Mesenchymal stem cell (in vitro differentiated cells and primary cell): ENCODE results near the gene GSK3B.
A peak's percentile ranks its signal among the peaks of the same experiment; 100 is the strongest.

Source experiments
- DNase-seq: peaks from one replicate; pipeline ENCODE4 v3.0.0-alpha.2; 2013
- H2AFZ ChIP-seq: one replicate; pipeline ENCODE4 v1.6.1; 2013; ENCODE audit warnings: low read depth, mild to moderate bottlenecking, control low read depth, inconsistent platforms, low read length, moderate library complexity
- H2AK5ac ChIP-seq: 2 replicates; pipeline ENCODE4 v1.6.1; 2013; ENCODE audit warnings: low read length, moderate library complexity, mild to moderate bottlenecking, inconsistent platforms; ENCODE audit not compliant: severe bottlenecking
- H2BK120ac ChIP-seq: one replicate; pipeline ENCODE4 v1.6.1; 2013; ENCODE audit warnings: low read depth, mild to moderate bottlenecking, inconsistent platforms, low read length, moderate library complexity
- H2BK12ac ChIP-seq, 2 experiments: one replicate each; pipeline ENCODE4 v1.6.1; 2013; ENCODE audit warnings: inconsistent platforms in 2 of 2, low read length in 2 of 2, mild to moderate bottlenecking in 2 of 2, moderate library complexity in 2 of 2, control low read depth in 1 of 2
- H2BK15ac ChIP-seq: one replicate; pipeline ENCODE4 v1.6.1; 2013; ENCODE audit warnings: mild to moderate bottlenecking, low read depth, inconsistent platforms; ENCODE audit not compliant: poor library complexity, severe bottlenecking
- H2BK5ac ChIP-seq: 2 replicates; pipeline ENCODE4 v1.6.1; 2013; ENCODE audit warnings: low read depth, mild to moderate bottlenecking, low read length, control low read depth, inconsistent platforms; ENCODE audit not compliant: poor library complexity, severe bottlenecking
- H3K14ac ChIP-seq, 2 experiments: one replicate each; pipeline ENCODE4 v1.6.1; 2013; ENCODE audit warnings: inconsistent platforms in 2 of 2, low read length in 2 of 2, control low read depth in 1 of 2, mild to moderate bottlenecking in 1 of 2, moderate library complexity in 1 of 2
- H3K18ac ChIP-seq, 2 experiments: one replicate each; pipeline ENCODE4 v1.6.1; 2013; ENCODE audit warnings: inconsistent platforms in 2 of 2, low read length in 2 of 2, control low read depth in 1 of 2, low read depth in 1 of 2, mild to moderate bottlenecking in 1 of 2
- H3K23ac ChIP-seq, 2 experiments: one replicate each; pipeline ENCODE4 v1.6.1; 2013; ENCODE audit warnings: inconsistent platforms in 2 of 2, low read length in 2 of 2, mild to moderate bottlenecking in 2 of 2, moderate library complexity in 2 of 2, control low read depth in 1 of 2
- H3K27ac ChIP-seq: 2 replicates; pipeline ENCODE4 v1.5.1; 2013; ENCODE audit warnings: mild to moderate bottlenecking, moderate library complexity, low read length, control low read depth, inconsistent platforms; ENCODE audit not compliant: poor library complexity, severe bottlenecking
- H3K27me3 ChIP-seq, 2 experiments: 2 replicates each; pipeline versions ENCODE4 v1.6.1 to v1.7.0; 2013; ENCODE audit warnings: low read length in 2 of 2, mild to moderate bottlenecking in 2 of 2, moderate library complexity in 2 of 2, control low read depth in 1 of 2, inconsistent platforms in 1 of 2; ENCODE audit not compliant: control insufficient read depth in 1 of 2, insufficient read depth in 1 of 2
- H3K36me3 ChIP-seq, 2 experiments: 2 replicates each; pipeline versions ENCODE4 v1.6.1 to v1.7.0; 2013; ENCODE audit warnings: low read length in 2 of 2, control low read depth in 1 of 2, inconsistent platforms in 1 of 2, low read depth in 1 of 2, mild to moderate bottlenecking in 1 of 2; ENCODE audit not compliant: insufficient read depth in 2 of 2, control insufficient read depth in 1 of 2
- H3K4ac ChIP-seq, 2 experiments: one replicate each; pipeline ENCODE4 v1.6.1; 2013; ENCODE audit warnings: inconsistent platforms in 2 of 2, low read length in 2 of 2, mild to moderate bottlenecking in 2 of 2, moderate library complexity in 2 of 2, control low read depth in 1 of 2, low read depth in 1 of 2
- H3K4me1 ChIP-seq: 2 replicates; pipeline ENCODE4 v1.6.1; 2013; ENCODE audit warnings: low read depth, low read length, control low read depth; ENCODE audit not compliant: control insufficient read depth, insufficient read depth
- H3K4me2 ChIP-seq: 2 replicates; pipeline ENCODE4 v1.6.1; 2013; ENCODE audit warnings: low read length, mild to moderate bottlenecking, inconsistent platforms; ENCODE audit not compliant: poor library complexity, severe bottlenecking
- H3K4me3 ChIP-seq, 2 experiments: 2 replicates each; pipeline versions ENCODE4 v1.5.1 to v1.7.0; 2013; ENCODE audit warnings: low read length in 2 of 2, mild to moderate bottlenecking in 2 of 2, control low read depth in 1 of 2, low read depth in 1 of 2; ENCODE audit not compliant: insufficient read depth in 1 of 2
- H3K79me1 ChIP-seq: replicated peaks from 2 replicates; pipeline ENCODE4 v1.6.1; 2013; ENCODE audit warnings: mild to moderate bottlenecking, control low read depth, low read length, inconsistent platforms; ENCODE audit not compliant: poor library complexity, severe bottlenecking
- H3K9ac ChIP-seq: 2 replicates; pipeline ENCODE4 v1.7.0; 2013; ENCODE audit warnings: mild to moderate bottlenecking, low read length, moderate library complexity
- H3K9me3 ChIP-seq: 2 replicates; pipeline ENCODE4 v1.7.0; 2013; ENCODE audit warnings: mild to moderate bottlenecking, low read length; ENCODE audit not compliant: control insufficient read depth
- H4K8ac ChIP-seq: one replicate; pipeline ENCODE4 v1.6.1; 2013; ENCODE audit warnings: inconsistent platforms, mild to moderate bottlenecking, low read length, moderate library complexity
- H4K91ac ChIP-seq: one replicate; pipeline ENCODE4 v1.6.1; 2013; ENCODE audit warnings: mild to moderate bottlenecking, low read length, inconsistent platforms
- WGBS: methylation state at CpG from one replicate; pipeline ENCODE4 v1.1.7; 2013; ENCODE audit warnings: mixed read lengths; 5-methylcytosine and 5-hydroxymethylcytosine counted together

The GSK3B gene

GRCh38 chr3:120033596-120033995 is 60.7 kb downstream of the GSK3B start:
- no peak overlapping the region for H3K23ac ChIP-seq
- no peak overlapping the region for H3K9ac ChIP-seq
- no peak for DNase-seq
- no peak overlapping the region for H2BK120ac ChIP-seq
- no peak overlapping the region for H3K4ac ChIP-seq
- H2AK5ac ChIP-seq: no peak overlapping the region
- 81% methylated on average over 4 of the region's 4 CpGs for WGBS
- H2BK5ac ChIP-seq: no peak overlapping the region
- H3K4me3 ChIP-seq: no peak overlapping the region
- peaks cover 1% of the 10 kb centered on the region for H3K4me1 ChIP-seq
- peaks cover 9% of the 10 kb centered on the region for H3K79me1 ChIP-seq
- H2BK15ac ChIP-seq: no peak overlapping the region
- no peaks in the 10 kb centered on the region for H3K9me3 ChIP-seq
- H3K18ac ChIP-seq: no peak overlapping the region
- H3K36me3 ChIP-seq: peaks cover 2 to 4% of the 10 kb centered on the region in 2 experiments
- no peak overlapping the region for H4K91ac ChIP-seq
- no peak overlapping the region for H3K4me2 ChIP-seq
- H3K27ac ChIP-seq: no peak overlapping the region
- H2BK12ac ChIP-seq: no peak overlapping the region
- H3K27me3 ChIP-seq: no peaks in the 10 kb centered on the region
- H3K14ac ChIP-seq: no peak overlapping the region
- no peak overlapping the region for H2AFZ ChIP-seq
- H4K8ac ChIP-seq: no peak overlapping the region

GRCh38 chr3:120031561-120031960 is 62.7 kb downstream of the GSK3B start:
- peaks cover 3 to 10% of the 10 kb centered on the region in 2 experiments for H3K36me3 ChIP-seq
- H3K9me3 ChIP-seq: no peaks in the 10 kb centered on the region
- no peak overlapping the region for H2BK120ac ChIP-seq
- no peaks in the 10 kb centered on the region for H3K27me3 ChIP-seq
- H3K4me2 ChIP-seq: no peak overlapping the region
- H3K23ac ChIP-seq: no peak overlapping the region
- no peak for DNase-seq
- no peak overlapping the region for H3K4ac ChIP-seq
- no peak overlapping the region for H4K91ac ChIP-seq
- no peak overlapping the region for H4K8ac ChIP-seq
- no peak overlapping the region for H3K18ac ChIP-seq
- H3K4me1 ChIP-seq: peaks cover 2% of the 10 kb centered on the region
- H2BK12ac ChIP-seq: no peak overlapping the region
- H2AFZ ChIP-seq: no peak overlapping the region
- no peak overlapping the region for H3K4me3 ChIP-seq
- no peak overlapping the region for H3K27ac ChIP-seq
- no peak overlapping the region for H3K14ac ChIP-seq
- H3K9ac ChIP-seq: no peak overlapping the region
- H2AK5ac ChIP-seq: no peak overlapping the region
- H2BK5ac ChIP-seq: no peak overlapping the region
- no peak overlapping the region for H2BK15ac ChIP-seq
- H3K79me1 ChIP-seq: peaks cover 8% of the 10 kb centered on the region

GRCh38 chr3:120029749-120030148 is 64.5 kb downstream of the GSK3B start:
- DNase-seq: no peak

GRCh38 chr3:120028271-120029047 is 65.8 kb downstream of the GSK3B start:
- H2BK5ac ChIP-seq: no peak overlapping the region
- no peak overlapping the region for H2BK15ac ChIP-seq
- no peak overlapping the region for H2AFZ ChIP-seq
- H3K4ac ChIP-seq: no peak overlapping the region
- H4K91ac ChIP-seq: peak overlapping the region; percentile 50
- no peak overlapping the region for H4K8ac ChIP-seq
- H3K9me3 ChIP-seq: no peaks in the 10 kb centered on the region
- no peaks in the 10 kb centered on the region for H3K27me3 ChIP-seq
- peak overlapping the region in 1 of 2 experiments; percentile 43 for H3K18ac ChIP-seq
- H3K79me1 ChIP-seq: peaks cover 4% of the 10 kb centered on the region
- H2BK12ac ChIP-seq: peak overlapping the region in 1 of 2 experiments; percentile 7
- 95% methylated on average over 12 of the region's 13 CpGs for WGBS
- no peak for DNase-seq
- no peak overlapping the region for H3K9ac ChIP-seq
- no peak overlapping the region for H3K27ac ChIP-seq
- no peak overlapping the region for H2AK5ac ChIP-seq
- H3K14ac ChIP-seq: peak overlapping the region in 1 of 2 experiments; percentile 68
- H2BK120ac ChIP-seq: no peak overlapping the region
- no peak overlapping the region for H3K4me2 ChIP-seq
- peaks cover 3 to 10% of the 10 kb centered on the region in 2 experiments for H3K36me3 ChIP-seq
- H3K4me3 ChIP-seq: no peak overlapping the region
- H3K4me1 ChIP-seq: peaks cover 2% of the 10 kb centered on the region
- H3K23ac ChIP-seq: peak overlapping the region in 1 of 2 experiments; percentile 79

More at GRCh38 chr3:120029749-120030148, 64.5 kb downstream of the GSK3B start:
- Histone ChIP-seq H3K4me3 (no peak overlapping the region), H2BK5ac (no peak overlapping the region), H3K27me3 (no peaks in the 10 kb centered on the region), H2BK12ac (no peak overlapping the region), H3K18ac (no peak overlapping the region), H3K14ac (no peak overlapping the region), H3K36me3 (peaks cover 3 to 10% of the 10 kb centered on the region in 2 experiments), H3K27ac (no peak overlapping the region), H4K91ac (no peak overlapping the region), H2AK5ac (no peak overlapping the region), H2BK15ac (no peak overlapping the region), H3K23ac (no peak overlapping the region), H3K9me3 (no peaks in the 10 kb centered on the region), H2BK120ac (no peak overlapping the region), H3K4me2 (no peak overlapping the region), H3K9ac (no peak overlapping the region), H3K4ac (no peak overlapping the region), H2AFZ (no peak overlapping the region), H3K4me1 (peaks cover 2% of the 10 kb centered on the region), H3K79me1 (peaks cover 7% of the 10 kb centered on the region), H4K8ac (no peak overlapping the region)
- WGBS: 100% methylated on average over 1 of the region's 1 CpG
